Muscle layer of colon (tissue), 2 donors: ENCODE data around the gene UBAC2.

Experiments used
- H3K27ac ChIP-seq: one replicate; pipeline ENCODE4 v1.7.0; 2013; ENCODE audit warnings: low read depth, mild to moderate bottlenecking, low read length, moderate library complexity
- H3K27me3 ChIP-seq, 2 donors: one replicate each; pipeline ENCODE4 v1.7.0; 2013; ENCODE audit warnings: low read length in 2 of 2, mild to moderate bottlenecking in 2 of 2; ENCODE audit not compliant: insufficient read depth in 2 of 2, control insufficient read depth in 1 of 2
- H3K36me3 ChIP-seq: one replicate; pipeline ENCODE4 v1.7.0; 2013; ENCODE audit warnings: mild to moderate bottlenecking, low read length; ENCODE audit not compliant: insufficient read depth
- H3K4me1 ChIP-seq: one replicate; pipeline ENCODE4 v1.7.0; 2013; ENCODE audit warnings: mild to moderate bottlenecking, low read length; ENCODE audit not compliant: insufficient read depth
- H3K4me3 ChIP-seq, 2 donors: one replicate each; pipeline ENCODE4 v1.7.0; 2013; ENCODE audit warnings: low read length in 2 of 2, low read depth in 1 of 2, mild to moderate bottlenecking in 1 of 2, moderate library complexity in 1 of 2
- H3K9ac ChIP-seq: one replicate; pipeline ENCODE4 v1.7.0; 2013; ENCODE audit warnings: low read length
- H3K9me3 ChIP-seq: one replicate; pipeline ENCODE4 v1.7.0; 2013; ENCODE audit warnings: mild to moderate bottlenecking, low read length
- donor health status: abdominal sarcoma.
- donor health status: Adenocarcinoma of cecum.

UBAC2 gene

DNA sequence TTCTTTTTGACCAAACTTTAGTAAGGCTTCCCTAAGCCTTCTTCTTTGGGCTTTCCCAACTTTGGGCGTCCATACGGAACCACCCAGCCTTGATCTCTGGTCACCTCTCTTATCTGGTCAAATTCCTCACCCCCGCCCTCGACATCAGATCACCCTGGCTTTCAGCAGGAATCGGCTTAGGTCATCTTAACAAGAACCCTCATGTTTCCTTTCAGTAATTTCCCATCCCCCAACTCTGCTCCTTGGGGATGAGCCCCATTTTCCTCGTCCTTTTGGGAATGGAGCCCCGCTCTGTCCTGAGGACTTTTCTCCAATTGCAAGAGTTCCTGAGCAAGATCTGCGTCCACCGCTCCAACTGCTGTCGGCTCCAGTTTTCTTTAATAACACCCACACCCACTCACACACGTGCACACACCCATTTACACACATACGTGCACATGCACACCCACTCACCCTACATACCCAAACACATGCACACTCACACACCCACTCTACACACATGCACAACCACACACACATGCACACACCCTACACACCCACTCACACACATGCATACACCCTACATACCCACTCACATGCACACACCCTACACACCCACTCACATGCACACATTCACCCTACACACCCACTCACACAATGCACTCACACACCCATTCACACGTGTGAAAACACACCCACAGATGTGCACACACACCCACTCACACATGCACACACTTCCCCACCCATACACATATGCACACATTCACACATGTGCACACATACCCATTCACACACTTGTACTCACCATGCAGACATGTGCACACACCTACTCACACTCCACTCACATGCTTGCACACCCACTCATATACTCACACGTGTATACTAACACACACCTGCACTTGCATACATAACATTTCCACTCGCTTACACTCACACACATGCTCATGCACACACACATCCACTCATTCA is 213.7 kb downstream of the UBAC2 start:
- H3K9ac ChIP-seq, result no peak overlapping the region
- no peaks in the 10 kb centered on the region for H3K9me3 ChIP-seq
- H3K4me3 ChIP-seq, result no peak overlapping the region
- H3K27ac ChIP-seq, result no peak overlapping the region
- H3K4me1 ChIP-seq, result no peaks in the 10 kb centered on the region
- H3K36me3 ChIP-seq, result no peaks in the 10 kb centered on the region
- no peaks in the 10 kb centered on the region for H3K27me3 ChIP-seq

DNA sequence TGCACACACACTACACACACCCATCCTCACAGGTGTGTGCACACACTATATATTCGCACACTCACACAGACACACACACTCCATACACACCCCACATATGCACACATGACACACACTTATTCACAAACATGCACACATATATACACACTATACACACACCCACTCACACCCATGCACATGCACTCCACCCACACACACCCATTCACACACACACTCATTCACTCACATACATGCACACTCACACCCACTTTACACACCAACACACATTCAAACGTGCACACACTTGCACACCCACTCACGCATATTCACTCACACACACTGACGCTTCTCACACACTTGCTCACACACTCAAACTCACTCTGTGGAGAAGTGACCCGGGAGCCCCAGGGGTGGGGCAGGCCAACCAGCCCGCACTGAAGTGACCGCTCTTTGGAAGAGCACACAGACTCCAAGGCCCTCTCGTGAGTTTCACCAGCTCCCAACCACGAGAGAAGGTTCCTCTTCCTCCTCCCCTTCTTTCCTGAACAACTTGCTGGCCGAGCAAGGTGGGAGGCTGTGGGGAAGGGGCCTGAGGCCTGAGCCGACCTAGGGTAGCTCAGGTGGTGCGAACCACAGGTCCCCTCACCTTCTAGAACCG is 214.5 kb downstream of the UBAC2 start:
- Histone ChIP-seq H3K27me3 (no peaks in the 10 kb centered on the region), H3K4me3 (no peak overlapping the region), H3K36me3 (no peaks in the 10 kb centered on the region), H3K4me1 (no peaks in the 10 kb centered on the region), H3K27ac (no peak overlapping the region), H3K9me3 (no peaks in the 10 kb centered on the region), H3K9ac (no peak overlapping the region)

DNA sequence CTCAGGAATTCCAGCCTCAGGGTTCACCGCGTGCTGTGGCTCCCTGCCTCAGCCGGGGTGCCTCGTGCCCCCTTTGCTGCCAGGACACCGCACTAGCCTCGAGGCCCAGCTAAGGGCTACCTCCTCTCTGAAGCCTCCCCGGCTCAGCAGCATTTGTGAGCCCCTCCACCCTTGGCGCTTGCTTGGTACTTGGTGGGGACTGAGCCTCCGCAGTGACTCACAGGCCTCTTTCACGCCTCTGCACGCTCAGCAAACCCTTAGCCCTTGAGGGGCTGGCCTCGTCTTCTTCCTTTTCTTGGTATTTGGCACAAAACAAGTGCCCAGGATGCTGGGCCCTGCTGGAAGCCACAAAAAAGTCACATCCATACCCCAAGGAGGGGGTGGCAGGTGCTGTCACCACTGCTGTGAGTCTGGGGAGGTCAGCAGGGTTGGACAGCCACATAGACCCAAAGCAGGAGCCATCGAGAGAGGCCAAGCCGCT is 215.2 kb downstream of the UBAC2 start:
- H3K9ac ChIP-seq, result no peak overlapping the region
- no peaks in the 10 kb centered on the region for H3K9me3 ChIP-seq
- H3K4me3 ChIP-seq, result no peak overlapping the region
- H3K27me3 ChIP-seq, result no peaks in the 10 kb centered on the region
- H3K27ac ChIP-seq, result no peak overlapping the region
- no peaks in the 10 kb centered on the region for H3K36me3 ChIP-seq
- H3K4me1 ChIP-seq, result no peaks in the 10 kb centered on the region

DNA sequence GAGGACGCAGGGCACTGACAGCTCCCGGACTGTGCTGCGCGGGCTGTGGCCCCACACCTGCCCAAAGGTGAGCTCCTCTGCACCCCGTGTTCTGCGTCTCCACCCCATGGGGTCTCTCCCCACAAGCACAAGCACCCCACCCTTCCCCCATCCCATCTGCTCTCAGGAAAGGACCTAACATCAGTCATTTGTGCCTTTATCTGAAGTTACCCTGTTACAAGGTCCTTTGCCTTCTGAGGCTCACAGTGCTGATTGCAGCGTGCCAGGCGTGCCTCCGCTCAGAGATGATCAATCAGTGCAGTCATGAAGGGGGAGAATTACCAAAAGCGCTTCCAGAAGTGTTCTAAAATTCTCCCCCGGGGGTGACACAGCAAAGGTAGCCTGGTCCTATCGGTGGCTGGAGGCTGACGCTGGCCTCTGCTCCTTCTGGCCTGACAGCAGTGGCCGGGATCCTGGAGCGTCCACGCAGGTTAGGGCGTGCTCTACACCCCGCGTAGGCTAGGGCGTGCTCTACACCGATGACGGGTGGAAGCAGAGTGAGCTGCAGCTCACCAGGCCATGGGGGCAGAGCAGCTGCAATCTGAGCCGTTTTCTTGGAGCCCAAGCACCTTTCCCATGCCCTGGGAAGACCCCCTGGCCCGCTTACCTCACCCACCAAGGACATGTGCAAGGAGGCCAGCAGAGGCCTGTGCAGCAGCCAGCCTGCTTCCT is 215.9 kb downstream of the UBAC2 start:
- Histone ChIP-seq H3K27ac (no peak overlapping the region), H3K36me3 (no peaks in the 10 kb centered on the region), H3K4me3 (no peak overlapping the region), H3K27me3 (no peaks in the 10 kb centered on the region), H3K4me1 (no peaks in the 10 kb centered on the region), H3K9me3 (no peaks in the 10 kb centered on the region), H3K9ac (no peak overlapping the region)

DNA sequence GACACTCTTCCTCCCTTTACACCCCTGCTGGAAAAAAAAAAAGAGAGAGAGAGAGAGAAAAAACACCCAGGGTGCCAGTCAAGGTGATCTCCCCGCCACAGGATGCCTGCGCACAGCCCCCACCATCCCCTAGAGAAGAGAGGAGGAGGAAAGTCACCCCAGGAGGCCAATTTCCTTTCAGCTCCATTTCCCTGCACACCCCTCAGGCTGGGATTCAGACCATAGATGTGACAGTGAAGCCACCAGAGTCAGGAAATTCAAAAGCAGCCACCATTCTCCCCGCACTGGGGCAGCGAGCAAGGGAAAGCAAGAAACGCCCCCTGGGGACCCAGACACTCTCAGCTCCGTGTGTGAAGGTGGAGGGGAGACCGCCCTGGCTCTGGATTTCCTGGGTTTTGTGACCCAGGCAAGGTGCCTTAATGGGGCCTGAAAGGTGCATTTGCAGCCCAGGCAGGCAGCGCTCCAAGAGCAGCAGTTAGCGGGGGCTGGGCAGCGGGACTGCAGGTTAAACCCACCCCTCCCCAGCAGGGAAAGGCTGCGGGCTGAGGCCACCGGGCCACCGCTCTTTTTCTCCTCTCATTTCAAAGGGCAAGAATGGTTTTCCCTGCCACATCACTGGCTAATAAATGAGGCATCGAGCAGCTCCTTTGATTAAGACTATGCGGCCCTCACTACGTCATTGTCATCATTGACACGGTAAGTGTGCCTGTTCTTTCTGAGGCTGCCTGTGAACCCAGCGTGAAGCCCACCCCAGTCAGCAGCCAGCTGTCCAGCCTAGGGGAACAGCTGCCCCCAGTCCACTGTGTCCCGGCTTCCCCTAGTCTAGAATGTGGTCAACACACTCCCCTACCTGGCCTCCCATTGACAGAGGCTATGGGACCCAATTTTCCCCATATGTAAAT is 216.8 kb downstream of the UBAC2 start:
- Histone ChIP-seq H3K4me1 (no peaks in the 10 kb centered on the region), H3K27ac (no peak overlapping the region), H3K27me3 (no peaks in the 10 kb centered on the region), H3K9me3 (no peaks in the 10 kb centered on the region), H3K36me3 (no peaks in the 10 kb centered on the region), H3K9ac (no peak overlapping the region), H3K4me3 (no peak overlapping the region)

DNA sequence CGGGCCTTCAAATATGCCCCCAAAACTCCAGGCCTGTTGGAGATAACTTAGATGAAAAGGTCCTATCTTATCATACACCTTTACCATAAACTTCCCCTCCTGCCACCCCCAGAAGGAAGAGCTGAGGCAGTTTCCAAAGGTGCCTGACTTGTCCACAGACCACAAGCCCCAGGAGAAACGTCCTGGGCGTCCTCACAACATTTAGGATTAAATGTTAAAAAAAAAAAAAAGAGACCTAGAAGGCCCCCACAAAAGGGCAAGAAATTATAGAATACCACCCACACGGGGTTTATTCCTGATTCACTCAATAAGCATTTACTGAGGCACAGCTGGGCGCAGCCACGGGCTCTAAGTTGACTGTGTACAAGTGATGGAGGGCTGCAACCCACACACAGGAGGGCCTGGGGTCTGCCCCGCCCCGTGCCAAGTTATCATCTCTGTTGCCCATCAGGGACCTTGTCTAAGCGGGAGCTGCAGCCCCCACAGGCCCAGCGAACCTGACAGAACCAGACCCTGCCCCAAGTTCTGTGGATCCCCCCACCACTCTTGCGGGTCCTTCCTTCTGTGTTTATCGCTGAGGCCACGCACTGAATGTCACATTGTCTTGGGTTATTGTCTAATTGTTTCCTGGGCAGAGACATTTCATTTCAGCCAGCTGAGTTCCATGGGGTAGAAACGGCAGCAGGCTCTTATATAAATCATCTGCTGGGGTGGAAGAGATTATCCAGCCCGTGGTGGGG is 217.6 kb downstream of the UBAC2 start:
- no peak overlapping the region for H3K4me3 ChIP-seq
- no peaks in the 10 kb centered on the region for H3K9me3 ChIP-seq
- no peaks in the 10 kb centered on the region for H3K4me1 ChIP-seq
- H3K9ac ChIP-seq, result no peak overlapping the region
- H3K27ac ChIP-seq, result no peak overlapping the region
- H3K27me3 ChIP-seq, result no peaks in the 10 kb centered on the region
- no peaks in the 10 kb centered on the region for H3K36me3 ChIP-seq

DNA sequence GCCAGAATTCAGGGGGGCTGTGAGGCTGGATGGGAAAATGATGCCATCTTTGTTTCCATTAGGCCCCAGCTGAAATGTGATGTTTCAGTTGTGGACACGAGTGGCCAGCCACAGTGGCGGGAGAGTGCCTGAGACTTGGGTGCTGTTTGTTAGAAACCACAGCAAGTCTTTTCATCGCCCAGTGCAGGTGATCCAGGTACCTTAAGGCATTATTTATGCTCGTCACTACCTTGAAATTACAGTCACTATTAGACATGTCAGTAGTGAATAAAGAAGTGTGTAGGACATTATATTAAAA is 218.1 kb downstream of the UBAC2 start:
- Histone ChIP-seq H3K4me3 (no peak overlapping the region), H3K9me3 (no peaks in the 10 kb centered on the region), H3K27me3 (no peaks in the 10 kb centered on the region), H3K4me1 (no peaks in the 10 kb centered on the region), H3K9ac (no peak overlapping the region), H3K36me3 (no peaks in the 10 kb centered on the region), H3K27ac (no peak overlapping the region)

DNA sequence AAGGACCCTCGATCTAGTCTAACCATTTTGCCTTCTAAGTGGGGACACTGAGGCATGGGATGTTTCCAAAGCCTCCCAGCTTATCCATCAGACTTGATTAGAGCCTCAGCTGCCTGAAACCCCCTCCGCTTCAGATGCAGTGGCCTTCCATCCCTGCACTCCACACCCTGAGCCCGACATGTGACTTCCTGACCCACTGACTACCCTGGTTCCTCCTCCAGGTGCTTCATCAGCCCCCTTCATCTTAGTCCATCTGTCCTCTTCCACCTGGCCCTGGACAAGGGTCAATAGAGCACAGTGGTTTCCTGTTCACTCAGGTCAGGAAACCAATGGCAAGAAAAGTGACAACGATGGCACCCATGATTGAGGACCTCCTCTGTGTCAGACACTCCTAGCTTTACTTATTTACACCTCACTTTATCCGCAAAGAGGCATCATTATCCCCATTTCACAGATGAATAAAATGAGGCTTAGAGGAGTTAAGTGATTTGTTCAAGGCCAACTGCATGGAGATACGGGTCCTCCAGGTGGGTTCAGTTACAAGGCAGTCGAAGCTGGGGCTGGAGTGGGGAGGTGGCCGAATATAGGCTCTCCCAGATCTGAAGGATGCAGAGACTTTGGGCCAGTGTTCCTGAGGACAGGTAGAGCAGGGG is 219.1 kb downstream of the UBAC2 start:
- Histone ChIP-seq H3K9me3 (no peaks in the 10 kb centered on the region), H3K36me3 (no peaks in the 10 kb centered on the region), H3K4me1 (no peaks in the 10 kb centered on the region), H3K27me3 (no peaks in the 10 kb centered on the region), H3K9ac (no peak overlapping the region), H3K4me3 (no peak overlapping the region), H3K27ac (no peak overlapping the region)

DNA sequence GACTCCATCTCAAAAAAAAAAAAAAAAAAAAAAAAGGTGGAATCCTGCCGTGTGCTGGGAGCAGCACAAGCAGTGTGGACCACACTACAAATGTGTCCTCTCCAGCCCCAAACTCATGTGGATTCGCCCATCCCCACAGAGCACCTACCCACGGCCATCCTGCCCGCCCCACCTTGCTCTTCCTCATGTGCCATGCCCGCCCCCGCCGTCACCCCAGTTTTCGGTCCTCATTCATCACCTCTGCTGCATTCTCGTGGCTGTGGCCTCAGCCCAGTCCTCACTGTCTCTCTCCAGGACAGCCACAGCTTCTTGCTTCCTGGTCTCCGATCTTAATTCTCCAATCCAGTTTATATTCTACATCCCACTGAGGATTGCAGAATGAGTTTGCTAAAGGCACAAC is 220.6 kb downstream of the UBAC2 start:
- Histone ChIP-seq H3K36me3 (no peaks in the 10 kb centered on the region), H3K9ac (no peak overlapping the region), H3K9me3 (no peaks in the 10 kb centered on the region), H3K27ac (no peak overlapping the region), H3K27me3 (no peaks in the 10 kb centered on the region), H3K4me1 (no peaks in the 10 kb centered on the region), H3K4me3 (no peak overlapping the region)
